Measurements from ENCODE around the gene ROCK2. TPM values are rescaled to one million over a fixed set of nuclear protein-coding genes. Genes with fewer than 3 reads are reported as not detected.

The ROCK2 gene
- 17.9 to 33.3 TPM (median 27.6 TPM) in 5 replicates for total RNA-seq (2022; extraction: Qiagen RNA extraction; ENCODE audit: low read depth)

GRCh38 chr2:11344342-11344955 is at the start of gene ROCK2:
ROCK2 (minus strand) TSS chr2:11344636; CDS start chr2:11344136, 500 bp downstream.

GRCh38 chr2:11155381-11156035 is 188.9 kb downstream of the ROCK2 start, which contains the start of gene SLC66A3:
SLC66A3 (plus strand) TSS chr2:11155467; CDS start chr2:11155547, 80 bp downstream.

Other genes with a start within 250 kb of the ROCK2 start
- gene SLC66A3, start 189.2 kb downstream of the ROCK2 start, total RNA-seq (2022; extraction: Qiagen RNA extraction; ENCODE audit: low read depth): 25.9 to 39.9 TPM (median 37.8 TPM) in 5 replicates
- gene E2F6, start 121.5 kb upstream of the ROCK2 start, total RNA-seq (2022; extraction: Qiagen RNA extraction; ENCODE audit: low read depth): 23.3 to 28.4 TPM (median 25.0 TPM) in 5 replicates
- 2.2 to 3.7 TPM (median 2.7 TPM) in 5 replicates for gene GREB1, start 189.4 kb upstream of the ROCK2 start, total RNA-seq (2022; extraction: Qiagen RNA extraction; ENCODE audit: low read depth)

Data from A549 treated with ZK216348 at 1 μM for 4 hours (cell line).